ENCODE data around the gene IQSEC1. TPM values are rescaled to one million over a fixed set of nuclear protein-coding genes. Genes with fewer than 3 reads are reported as not detected.

IQSEC1 gene
- total and polyA plus RNA-seq, 7 donors: 2.5 to 39.1 (median 23.9) TPM

GRCh38 chr3:12972781-12973702, 100.2 kb downstream of the IQSEC1 start:
- intact Hi-C loops (cut with DNase I): no loop called here
- WGBS, 2 donors: 90% methylated on average over 10 of the region's 10 CpGs
- no peak overlapping the region for H3K27ac ChIP-seq
- H3K36me3 ChIP-seq: no peaks in the 10 kb centered on the region
- DNase-seq: no peak
- no peaks in the 10 kb centered on the region for H3K27me3 ChIP-seq
- H3K9me3 ChIP-seq: no peaks in the 10 kb centered on the region
- TF ChIP-seq POLR2AphosphoS5 (IDR thresholded peaks at IDR 0.05) (no peak), EP300 (IDR thresholded peaks at IDR 0.05) (no peak), POLR2A (IDR thresholded peaks at IDR 0.05) (no peak), CTCF (IDR thresholded peaks at IDR 0.05) (no peak)
- H3K4me1 ChIP-seq: peaks cover 0 to 14% (median 8%) of the 10 kb centered on the region in 4 donors
- H3K4me3 ChIP-seq: no peak overlapping the region

GRCh38 chr3:12972043-12972442, 101.2 kb downstream of the IQSEC1 start:
- Histone ChIP-seq H3K36me3 (no peaks in the 10 kb centered on the region), H3K27me3 (no peaks in the 10 kb centered on the region), H3K4me3 (no peak overlapping the region), H3K4me1 (peaks cover 0 to 16% (median 11%) of the 10 kb centered on the region in 4 donors), H3K9me3 (no peaks in the 10 kb centered on the region), H3K27ac (no peak overlapping the region)
- TF ChIP-seq EP300 (IDR thresholded peaks at IDR 0.05): no peak
- no peak for TF ChIP-seq POLR2AphosphoS5 (IDR thresholded peaks at IDR 0.05)
- no peak for TF ChIP-seq CTCF (IDR thresholded peaks at IDR 0.05)
- no peak for TF ChIP-seq POLR2A (IDR thresholded peaks at IDR 0.05)
- DNase-seq: no peak
- 94% methylated on average over 3 of the region's 3 CpGs for WGBS, 2 donors
- intact Hi-C loops (cut with DNase I): no loop called here

GRCh38 chr3:12970684-12971083, 102.5 kb downstream of the IQSEC1 start:
- no peaks in the 10 kb centered on the region for H3K36me3 ChIP-seq
- no peak overlapping the region for H3K27ac ChIP-seq
- no peak for TF ChIP-seq CTCF (IDR thresholded peaks at IDR 0.05)
- no peak for TF ChIP-seq POLR2AphosphoS5 (IDR thresholded peaks at IDR 0.05)
- no peak for TF ChIP-seq POLR2A (IDR thresholded peaks at IDR 0.05)
- no peak for TF ChIP-seq EP300 (IDR thresholded peaks at IDR 0.05)
- H3K9me3 ChIP-seq: no peaks in the 10 kb centered on the region
- 90 to 92% methylated on average over 5 of the region's 5 CpGs for WGBS, 2 donors
- peaks cover 0 to 30% (median 23%) of the 10 kb centered on the region in 4 donors for H3K4me1 ChIP-seq
- no peak for DNase-seq
- no peak overlapping the region for H3K4me3 ChIP-seq
- no peaks in the 10 kb centered on the region for H3K27me3 ChIP-seq
- intact Hi-C loops (cut with DNase I): no loop called here

GRCh38 chr3:12969486-12969885, 103.7 kb downstream of the IQSEC1 start:
- DNase-seq: no peak
- no peaks in the 10 kb centered on the region for H3K36me3 ChIP-seq
- intact Hi-C loops (cut with DNase I): loop anchor here (2.0 to 5.0 kb wide), 2 partner anchors 13 to 77 kb away; no protein-coding TSS in a partner anchor
- 80 to 89% methylated on average over 6 of the region's 6 CpGs for WGBS, 2 donors
- no peaks in the 10 kb centered on the region for H3K9me3 ChIP-seq
- H3K4me3 ChIP-seq: no peak overlapping the region
- H3K4me1 ChIP-seq: peaks cover 0 to 42% (median 35%) of the 10 kb centered on the region in 4 donors
- no peaks in the 10 kb centered on the region for H3K27me3 ChIP-seq
- peak overlapping the region in 1 of 4 donors; percentile 9 for H3K27ac ChIP-seq
- TF ChIP-seq CTCF (IDR thresholded peaks at IDR 0.05) (no peak), POLR2A (IDR thresholded peaks at IDR 0.05) (no peak), EP300 (IDR thresholded peaks at IDR 0.05) (no peak), POLR2AphosphoS5 (IDR thresholded peaks at IDR 0.05) (no peak)

Data from sigmoid colon (tissue), 7 donors.